Measurements from ENCODE around the gene NDRG3.
A peak's percentile ranks its signal among the peaks of the same experiment; 100 is the strongest.

NDRG3 gene

DNA sequence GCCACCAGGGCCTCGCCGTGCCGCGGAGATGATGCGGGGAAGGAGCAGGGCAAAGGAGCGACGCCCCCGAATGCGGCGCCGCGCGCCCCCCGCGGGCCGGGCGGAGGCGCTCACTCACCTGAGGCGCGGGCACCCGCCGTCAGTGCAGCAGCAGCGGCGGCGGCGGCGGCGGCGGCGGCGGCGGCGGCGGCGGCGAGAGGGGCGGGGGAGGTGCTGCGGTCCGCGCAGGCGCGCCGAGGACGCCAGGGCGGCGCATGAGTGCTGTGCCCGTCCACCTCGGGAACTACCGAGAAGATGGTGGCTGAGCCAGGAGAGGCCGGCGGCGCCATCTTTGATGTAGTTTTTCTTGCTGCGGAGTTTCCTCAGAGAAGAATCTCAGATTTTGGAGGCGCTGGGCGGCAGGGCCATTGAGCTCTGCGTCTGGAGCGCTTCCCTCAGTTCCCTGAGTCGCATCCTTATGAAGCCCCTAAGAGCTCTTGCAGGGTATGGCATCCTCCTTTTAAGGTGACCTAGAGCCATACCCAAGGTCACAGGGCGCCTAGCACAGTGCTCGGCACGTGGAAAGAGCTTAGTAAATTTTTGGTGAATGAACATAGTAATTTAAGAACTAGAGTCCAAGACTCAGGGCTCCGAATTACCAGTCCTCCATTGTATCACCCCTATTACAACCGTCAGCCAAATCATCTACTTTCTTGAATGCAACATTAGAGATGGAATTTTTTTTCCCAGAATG, at the start of gene NDRG3:
Gene NDRG3, minus strand, starts transcription at position 164 of the 733 bp plus-strand sequence. CDS start 24,355 bp downstream, outside the sequence.
- DNase-seq (ENCODE audit: low read depth, low spot score): peak; percentile 92

DNA sequence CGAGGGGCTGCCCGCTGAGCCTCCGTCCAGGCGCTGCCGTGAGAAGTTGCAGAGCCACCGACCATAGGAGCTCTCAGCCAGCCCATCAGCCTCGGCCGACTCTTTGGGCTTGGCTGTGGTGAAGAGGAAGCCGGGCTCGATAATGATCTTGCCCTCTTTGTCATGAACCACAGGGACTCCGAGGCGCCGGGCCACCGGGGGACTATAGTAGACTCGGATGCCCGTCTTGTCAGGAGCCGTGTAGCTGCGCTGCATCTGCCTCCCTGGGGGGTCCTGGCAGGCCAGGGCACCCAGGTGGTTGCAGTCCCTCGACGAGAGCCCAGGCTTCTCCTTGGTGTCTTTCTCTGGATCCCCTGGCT, 48.2 kb upstream of the NDRG3 start:
- no peak for DNase-seq (ENCODE audit: low read depth, low spot score)

DNA sequence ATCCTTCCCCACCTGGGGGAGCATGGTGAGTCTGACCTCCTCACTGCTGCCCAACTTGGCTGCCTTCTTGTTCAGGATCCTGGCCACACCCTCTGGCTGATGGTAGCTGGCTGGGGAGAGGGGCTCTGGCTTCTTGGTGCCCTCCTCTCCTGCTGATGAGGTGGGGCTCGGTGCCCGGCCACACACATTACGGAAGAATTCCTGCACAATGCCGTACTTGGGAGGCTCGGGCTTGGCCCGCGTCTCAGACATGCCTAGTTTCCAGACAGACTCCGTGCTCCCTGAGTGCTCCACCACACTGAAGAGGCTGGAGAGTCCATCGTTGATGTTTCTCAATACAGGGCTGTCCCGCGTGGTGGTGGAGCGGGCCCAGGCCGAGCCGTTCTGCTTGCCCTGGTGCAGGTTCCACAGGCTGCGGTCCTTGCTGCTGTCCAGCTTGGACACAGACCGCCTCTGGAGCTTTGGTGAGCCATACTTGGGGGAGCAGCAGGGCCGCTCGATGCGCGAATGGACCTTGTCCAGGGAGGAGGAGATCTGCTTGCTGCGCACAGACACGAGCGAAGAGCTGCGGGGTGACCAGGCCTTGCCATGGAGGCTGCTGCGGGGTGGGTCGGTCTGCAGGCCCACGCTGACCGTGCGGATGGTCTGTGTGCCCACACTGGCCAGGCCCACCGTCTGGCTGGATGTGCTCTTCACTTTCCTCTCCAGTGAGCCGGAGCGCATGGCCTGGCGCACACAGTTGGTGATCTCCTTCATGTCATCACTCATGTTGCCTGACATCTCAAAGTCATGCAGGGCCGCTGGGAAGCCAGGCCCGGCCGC, 47.6 kb upstream of the NDRG3 start:
- DNase-seq (ENCODE audit: low read depth, low spot score): no peak

DNA sequence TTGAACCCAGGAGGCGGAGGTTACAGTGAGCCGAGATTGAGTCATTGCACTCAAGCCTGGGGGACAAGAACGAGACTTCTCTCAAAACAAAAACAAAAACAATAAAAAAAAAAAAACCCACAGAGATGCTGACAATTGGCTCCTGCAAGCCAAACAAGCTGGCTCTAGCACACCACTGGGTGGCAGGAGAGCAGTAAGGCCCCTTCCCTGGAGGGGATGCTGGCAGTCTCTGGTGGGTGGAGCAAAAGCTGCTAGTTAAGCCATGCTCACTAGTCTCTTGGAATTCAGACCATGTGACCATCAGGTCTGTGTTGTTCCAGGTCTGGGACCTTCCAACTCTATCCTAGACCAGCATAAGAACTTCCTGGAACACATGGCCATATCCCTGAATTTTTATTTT, 46.5 kb upstream of the NDRG3 start:
- DNase-seq (ENCODE audit: low read depth, low spot score): no peak

- no peak for DNase-seq (ENCODE audit: low read depth, low spot score)
Observed at GRCh38 chr20:36791862-36792261, 46.0 kb upstream of the NDRG3 start.

- DNase-seq (ENCODE audit: low read depth, low spot score): no peak
Observed at GRCh38 chr20:36786663-36787062, 40.8 kb upstream of the NDRG3 start.

- no peak for DNase-seq (ENCODE audit: low read depth, low spot score)
Observed at GRCh38 chr20:36786246-36786645, 40.4 kb upstream of the NDRG3 start.

DNA sequence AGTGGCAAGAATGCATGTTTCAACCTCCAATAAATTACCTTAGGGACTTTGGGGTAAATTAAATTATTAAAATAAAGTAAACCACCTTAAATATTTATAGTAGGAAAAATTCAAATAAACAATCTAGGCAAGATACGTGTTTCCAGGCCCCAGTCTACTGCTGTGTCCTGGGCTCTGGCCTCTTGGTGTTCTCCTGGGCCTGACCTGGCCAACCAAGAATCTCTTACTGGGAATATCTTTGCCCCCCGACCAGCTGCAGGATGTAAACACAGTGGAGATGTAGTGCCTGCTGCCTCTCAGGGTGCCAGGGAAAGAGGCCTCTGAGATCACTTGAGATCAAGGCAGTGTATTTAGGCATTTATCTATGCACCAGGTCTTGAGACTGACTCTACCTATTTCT, 39.4 kb upstream of the NDRG3 start:
- DNase-seq (ENCODE audit: low read depth, low spot score): no peak

GRCh38 chr20:36784900-36785299, 39.0 kb upstream of the NDRG3 start:
- DNase-seq (ENCODE audit: low read depth, low spot score): no peak

- DNase-seq (ENCODE audit: low read depth, low spot score): no peak
Observed at GRCh38 chr20:36784116-36784515, 38.2 kb upstream of the NDRG3 start.

DNA sequence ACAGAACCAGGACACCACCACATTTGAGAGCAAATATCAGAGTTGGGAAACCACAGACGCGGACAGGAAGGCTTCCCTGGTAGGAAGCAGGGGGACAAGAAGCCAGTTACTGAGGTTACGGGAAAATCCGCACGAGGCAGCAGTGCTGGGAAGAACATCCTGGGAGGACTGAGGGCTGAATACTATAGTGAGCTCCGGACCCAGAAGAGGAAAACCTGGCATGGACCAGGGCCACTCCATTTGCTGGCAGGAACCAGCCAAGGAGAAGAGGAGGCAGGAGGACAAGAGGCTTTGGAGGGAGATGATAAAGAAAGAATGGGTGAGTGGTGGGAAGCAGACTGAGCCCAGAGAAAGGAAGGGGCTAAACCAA, 33.8 kb upstream of the NDRG3 start:
- peak; percentile 25 for DNase-seq (ENCODE audit: low read depth, low spot score)

DNA sequence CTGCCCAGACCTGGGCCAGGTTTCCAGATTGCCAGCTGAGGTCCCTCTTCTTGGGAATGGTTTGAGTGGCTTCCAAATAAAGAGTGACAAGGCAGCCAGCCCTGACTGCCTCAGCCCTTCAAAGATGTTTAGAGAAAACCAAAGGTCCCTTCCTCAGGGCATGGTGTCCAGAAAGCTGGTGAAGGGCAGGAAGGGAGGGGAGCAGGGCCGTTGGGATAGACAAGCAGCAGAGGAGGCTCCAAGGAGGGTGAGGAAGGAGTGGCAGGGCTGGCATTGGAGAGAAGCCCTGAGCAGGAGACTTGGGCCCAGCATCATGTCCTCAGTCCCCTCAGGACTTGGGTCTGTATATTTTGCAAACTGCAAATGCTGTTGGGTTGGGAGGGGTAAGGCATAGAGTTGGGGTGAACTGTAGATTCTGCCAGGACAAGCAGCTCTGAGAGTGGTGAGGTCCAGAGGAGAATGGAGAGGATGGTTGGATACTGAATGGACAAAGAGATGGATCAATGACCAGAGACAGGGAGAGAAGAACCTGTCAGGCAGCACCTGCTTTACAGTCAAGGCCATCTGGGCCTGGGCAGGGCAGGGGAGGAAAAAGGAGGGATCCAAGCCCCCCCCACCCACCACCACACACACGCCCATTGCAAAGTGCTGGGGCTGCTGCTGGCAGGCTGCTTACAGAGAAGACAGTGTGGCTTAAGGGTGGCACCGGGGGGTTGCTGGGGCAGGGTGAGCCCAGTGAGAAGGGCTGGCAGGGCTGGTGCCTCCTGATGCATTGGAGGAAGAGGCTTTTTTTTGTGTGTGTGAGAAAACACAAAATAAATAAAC, 33.2 kb upstream of the NDRG3 start:
- no peak for DNase-seq (ENCODE audit: low read depth, low spot score)

- no peak for DNase-seq (ENCODE audit: low read depth, low spot score)
Observed at GRCh38 chr20:36777576-36777975, 31.7 kb upstream of the NDRG3 start.

DNA sequence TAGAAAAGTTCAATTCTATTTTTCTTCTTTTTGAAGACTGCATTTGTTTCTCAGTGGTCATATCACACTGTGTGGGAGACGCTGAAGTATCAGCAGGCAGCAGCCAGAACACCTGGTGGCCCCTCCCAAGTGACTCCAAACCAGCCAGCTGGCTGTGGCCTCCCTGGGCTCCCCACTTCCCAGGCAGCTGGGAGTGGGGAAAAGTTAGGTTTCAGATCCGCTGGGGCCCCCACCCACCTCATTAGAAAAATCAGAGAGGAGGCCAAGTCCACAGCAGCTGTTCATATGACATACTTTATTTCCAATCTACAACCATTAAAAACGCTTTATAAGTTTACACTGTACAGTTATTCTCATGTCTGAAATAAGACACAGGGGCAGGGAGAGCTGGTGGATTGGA, 31.3 kb upstream of the NDRG3 start:
- DNase-seq (ENCODE audit: low read depth, low spot score): no peak

GRCh38 chr20:36775826-36776225, 29.9 kb upstream of the NDRG3 start:
- no peak for DNase-seq (ENCODE audit: low read depth, low spot score)

DNA sequence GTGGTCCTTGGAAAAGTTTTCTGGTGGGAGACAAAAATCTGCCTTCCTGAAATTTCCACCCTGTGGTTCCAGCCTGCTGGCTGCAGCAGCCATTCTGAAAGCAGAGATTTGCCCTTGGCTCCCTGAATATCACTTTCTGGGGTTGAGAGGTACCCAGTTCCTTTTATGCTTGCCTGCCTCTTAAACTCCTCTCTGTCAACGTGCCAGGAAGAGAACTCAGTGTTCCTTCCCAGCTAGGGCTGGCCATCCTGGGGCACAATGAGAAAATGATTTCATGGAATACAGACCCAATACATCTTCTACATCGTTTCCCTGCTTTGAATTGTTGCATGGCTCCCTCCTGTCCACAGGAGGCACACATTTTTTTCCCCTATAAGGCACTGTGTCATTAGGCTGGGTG, 29.3 kb upstream of the NDRG3 start:
- DNase-seq (ENCODE audit: low read depth, low spot score): no peak

GRCh38 chr20:36773597-36774390, 27.9 kb upstream of the NDRG3 start, which contains the start of gene DSN1:
Gene DSN1 (minus strand): TSS chr20:36773763. CDS start chr20:36771458, 2,305 bp downstream.
- DNase-seq (ENCODE audit: low read depth, low spot score): peak; percentile 78

- DNase-seq (ENCODE audit: low read depth, low spot score): no peak
Observed at GRCh38 chr20:36773107-36773596, 27.3 kb upstream of the NDRG3 start.

DNA sequence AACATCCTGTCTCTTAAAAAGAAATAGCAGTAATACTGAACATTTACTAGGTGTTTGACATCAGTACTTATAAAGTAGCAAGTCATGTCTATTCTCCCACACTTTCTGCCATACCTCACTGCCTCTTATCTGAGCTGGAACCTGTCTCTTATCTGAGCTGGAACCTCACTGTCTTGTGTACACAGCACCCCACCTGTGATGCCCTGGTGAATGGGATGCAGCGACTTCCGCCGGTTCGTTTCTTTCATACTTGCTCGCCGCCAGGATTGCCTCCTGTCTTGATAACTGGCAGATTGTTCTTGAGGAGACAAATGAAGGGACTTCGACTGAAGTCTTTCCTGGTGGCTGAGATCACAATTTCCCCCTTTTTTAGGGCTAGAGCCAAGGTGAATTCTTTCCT, 24.8 kb upstream of the NDRG3 start:
- no peak for DNase-seq (ENCODE audit: low read depth, low spot score)

DNA sequence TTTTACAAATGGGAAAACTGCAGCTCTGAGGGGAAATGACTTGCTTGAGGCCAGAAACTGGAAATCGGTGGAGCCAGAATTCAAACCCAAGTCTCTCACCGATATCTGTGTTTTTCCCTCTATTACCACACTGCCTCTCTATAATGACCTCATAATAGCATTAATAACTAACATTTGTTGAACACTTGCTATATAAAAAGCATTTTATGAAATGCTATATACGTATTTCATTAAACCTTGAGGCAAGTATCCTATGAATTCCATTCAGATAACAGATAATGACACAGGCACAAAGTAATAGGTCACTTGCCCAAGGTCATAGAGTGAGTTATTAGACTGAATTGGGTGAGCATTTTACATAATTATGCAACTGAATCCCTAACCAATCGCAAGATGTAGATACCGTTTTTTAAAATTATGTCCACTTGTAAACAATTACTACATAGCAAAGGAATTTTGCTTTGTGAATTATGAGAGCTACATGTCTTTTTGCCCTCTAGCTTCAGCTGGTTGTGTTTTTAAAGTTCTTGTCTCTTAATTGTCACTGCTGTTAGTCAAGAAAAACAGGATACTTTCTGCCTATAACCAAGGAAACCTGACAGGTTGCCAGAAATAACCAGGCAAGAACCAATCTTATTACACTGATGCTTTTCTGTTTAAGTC, 23.0 kb upstream of the NDRG3 start:
- no peak for DNase-seq (ENCODE audit: low read depth, low spot score)

GRCh38 chr20:36761125-36761524, 15.2 kb upstream of the NDRG3 start:
- no peak for DNase-seq (ENCODE audit: low read depth, low spot score)
